ENCODE results near the gene CFAP20.
"Not testable (repeated sequence)": the region's sequence is repeated elsewhere in the genome, so short reads cannot be mapped to it uniquely, and the experiment has no call there.

CFAP20 gene

GRCh38 chr16:58099097-58099955 is 29.9 kb downstream of the CFAP20 start:
- FAIRE-seq (no peak), DNase-seq (ENCODE audit: insufficient read length, low spot score) (no peak)

DNA sequence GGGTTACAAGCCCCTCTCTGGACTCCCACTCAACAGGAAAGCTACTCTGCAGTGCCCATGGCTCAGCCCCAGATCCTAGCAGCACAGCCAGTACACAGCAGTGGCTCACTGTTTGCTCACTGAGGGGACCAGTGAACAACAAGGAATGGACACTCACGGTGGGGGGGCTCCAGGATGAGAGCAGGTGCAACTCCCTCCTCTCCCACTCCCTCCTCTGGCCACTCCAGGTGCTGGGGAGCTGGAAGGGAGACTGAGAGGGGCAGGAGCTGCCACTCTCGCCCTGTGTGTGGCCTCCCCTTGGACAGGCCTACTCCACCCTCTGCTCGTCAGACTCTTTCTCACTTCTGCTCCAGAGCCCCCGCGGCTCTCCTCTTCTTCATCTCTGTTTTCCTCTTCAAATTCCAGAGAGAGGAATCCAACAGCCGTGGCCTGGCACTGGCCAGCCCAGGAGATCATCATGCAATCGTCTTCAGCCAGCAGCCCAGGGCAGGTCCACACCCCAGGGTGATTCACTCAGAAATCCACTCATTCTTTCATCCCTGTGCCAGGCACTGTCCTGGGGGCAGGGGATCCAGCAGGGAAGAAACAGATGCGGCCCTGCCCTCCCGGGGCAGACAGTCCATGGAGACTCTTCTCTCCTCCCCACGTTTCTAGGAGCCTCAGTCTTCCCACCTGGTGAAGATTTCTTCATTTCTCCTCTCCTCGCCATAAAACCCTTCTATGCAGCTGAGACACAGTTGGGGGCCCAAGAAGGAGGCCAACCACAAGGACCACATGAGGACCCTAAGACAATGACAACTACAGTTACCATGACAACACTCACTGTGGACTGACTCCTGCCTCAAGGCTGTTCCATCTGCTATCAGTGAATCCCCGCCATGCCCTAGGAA is 30.7 kb downstream of the CFAP20 start:
- FAIRE-seq (peak; percentile 77), DNase-seq (ENCODE audit: insufficient read length, low spot score) (no peak)

DNA sequence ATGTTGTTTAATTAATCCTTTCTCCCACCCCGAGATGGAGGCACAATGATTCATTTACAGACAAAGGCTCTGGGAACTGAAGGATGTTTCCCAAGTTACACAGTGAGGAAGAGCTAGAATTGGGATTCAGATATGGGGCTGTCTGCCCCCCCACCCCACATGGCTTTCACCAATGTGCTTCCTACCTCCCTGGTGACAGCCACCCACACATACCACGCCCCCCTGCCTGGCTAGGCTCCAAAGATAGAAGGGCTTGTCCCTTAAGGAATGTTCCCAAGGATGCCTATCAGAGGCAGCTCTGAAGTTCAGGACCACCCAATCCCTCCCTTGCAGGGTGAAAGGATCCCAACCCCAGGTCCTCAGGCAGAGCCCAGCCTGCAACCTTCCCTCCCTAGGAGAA is 32.9 kb downstream of the CFAP20 start:
- FAIRE-seq (peak; percentile 59), DNase-seq (ENCODE audit: insufficient read length, low spot score) (no peak)

GRCh38 chr16:58095575-58095960 is 33.6 kb downstream of the CFAP20 start:
- FAIRE-seq; DNase-seq (ENCODE audit: insufficient read length, low spot score): not testable (repeated sequence)

DNA sequence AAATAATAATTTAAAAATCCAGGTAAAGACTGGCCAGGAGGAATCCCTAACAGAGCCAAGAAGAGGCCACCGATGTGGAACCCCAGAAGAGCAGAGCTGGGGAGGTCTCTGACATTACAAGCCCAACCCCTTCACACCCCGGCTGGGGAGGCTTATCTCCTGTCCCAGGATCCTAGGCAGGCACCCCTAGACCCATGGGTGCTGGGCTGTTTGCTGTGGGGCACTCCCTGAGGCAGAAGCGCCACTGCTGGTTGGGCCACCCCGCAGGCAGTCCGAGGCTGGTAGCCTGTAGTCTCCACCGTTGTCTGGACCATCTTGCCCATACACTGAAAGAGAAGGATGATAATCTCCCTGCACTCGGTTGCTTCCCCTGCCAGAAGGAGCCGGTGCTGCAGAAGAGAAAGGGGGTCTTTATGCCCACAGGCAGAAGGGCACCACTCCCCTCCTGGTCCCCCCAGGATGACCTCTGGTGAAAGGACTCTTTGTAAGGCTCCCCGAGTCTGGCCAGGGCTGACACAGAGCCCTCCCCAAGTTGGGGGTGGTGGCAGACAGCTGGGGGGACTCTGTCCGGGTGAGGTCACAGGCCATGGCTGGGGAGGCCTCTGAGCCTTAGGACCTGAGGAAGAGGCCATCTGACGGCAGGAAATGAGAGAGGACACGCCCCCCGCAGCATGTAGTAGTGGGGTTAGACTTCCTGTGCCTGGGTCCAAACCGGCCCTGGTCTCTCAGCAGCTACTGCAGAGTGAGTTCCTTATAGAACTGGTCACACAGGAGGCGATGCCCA is 34.2 kb downstream of the CFAP20 start:
- no peak for DNase-seq (ENCODE audit: insufficient read length, low spot score)
- FAIRE-seq: no peak

DNA sequence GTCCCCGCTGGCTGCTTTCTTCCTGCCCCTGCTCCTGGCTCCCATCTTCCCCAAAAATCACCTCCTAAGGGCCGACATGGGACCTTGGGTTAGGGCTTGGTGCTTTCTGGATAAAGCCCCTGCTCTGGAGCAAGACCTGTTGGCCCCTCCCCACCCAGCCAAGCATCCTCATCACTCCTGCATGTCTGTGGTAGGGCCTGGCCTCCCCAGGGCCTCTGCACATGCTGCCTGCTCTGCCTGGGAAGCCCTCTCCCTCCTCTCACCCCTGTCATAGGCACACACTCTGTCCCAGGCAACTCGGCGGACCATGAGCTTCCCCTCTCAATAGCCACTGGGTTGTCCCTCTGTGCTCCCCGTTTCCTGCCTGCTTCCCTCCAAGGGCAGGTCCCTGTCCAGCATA is 35.2 kb downstream of the CFAP20 start:
- peak; percentile 31 for FAIRE-seq
- DNase-seq (ENCODE audit: insufficient read length, low spot score): no peak

DNA sequence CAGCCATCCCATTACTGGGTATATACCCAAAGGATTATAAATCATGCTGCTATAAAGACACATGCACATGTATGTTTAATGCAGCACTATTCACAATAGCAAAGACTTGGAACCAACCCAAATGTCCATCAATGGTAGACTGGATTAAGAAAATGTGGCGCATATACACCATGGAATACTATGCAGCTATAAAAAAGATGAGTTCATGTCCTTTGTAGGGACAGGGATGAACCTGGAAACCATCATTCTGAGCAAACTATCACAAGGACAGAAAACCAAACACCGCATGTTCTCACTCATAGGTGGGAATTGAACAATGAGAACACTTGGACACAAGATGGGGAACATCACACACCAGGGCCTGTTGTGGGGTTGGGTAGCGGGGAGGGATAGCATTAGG is 38.8 kb downstream of the CFAP20 start:
- DNase-seq (ENCODE audit: insufficient read length, low spot score); FAIRE-seq: not testable (repeated sequence)

- FAIRE-seq: no peak
- no peak for DNase-seq (ENCODE audit: insufficient read length, low spot score)
Measured at GRCh38 chr16:58088091-58088490, 41.1 kb downstream of the CFAP20 start.

DNA sequence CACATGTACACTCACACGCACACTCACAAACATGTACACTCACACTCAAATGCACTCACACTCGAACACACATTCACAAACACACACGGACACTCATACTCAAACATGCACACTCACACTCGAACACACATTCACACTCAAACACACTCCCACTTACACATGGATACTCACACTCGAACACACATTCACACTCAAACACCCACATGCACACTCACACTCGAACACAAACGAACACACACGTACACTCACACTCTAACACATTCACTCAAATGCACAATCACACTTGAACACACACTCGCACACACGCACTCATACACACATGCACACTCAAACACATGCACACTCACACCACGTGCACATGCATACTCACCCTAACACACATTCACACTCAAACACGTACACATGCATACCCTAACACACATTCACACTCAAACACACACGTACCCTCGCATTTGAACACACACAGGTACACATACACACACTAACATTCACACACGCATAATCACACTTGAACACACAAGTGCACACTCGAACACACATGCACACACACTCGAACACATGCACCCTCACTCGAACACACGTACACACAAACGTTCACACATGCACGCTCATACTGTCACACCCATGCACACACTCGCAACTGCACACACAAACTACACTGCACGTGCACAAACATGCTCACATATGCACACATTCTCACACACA is 41.8 kb downstream of the CFAP20 start:
- DNase-seq (ENCODE audit: insufficient read length, low spot score): no peak
- peak; percentile 99 for FAIRE-seq

- FAIRE-seq: no peak
Measured at GRCh38 chr16:58086381-58087208, 42.6 kb downstream of the CFAP20 start.

DNA sequence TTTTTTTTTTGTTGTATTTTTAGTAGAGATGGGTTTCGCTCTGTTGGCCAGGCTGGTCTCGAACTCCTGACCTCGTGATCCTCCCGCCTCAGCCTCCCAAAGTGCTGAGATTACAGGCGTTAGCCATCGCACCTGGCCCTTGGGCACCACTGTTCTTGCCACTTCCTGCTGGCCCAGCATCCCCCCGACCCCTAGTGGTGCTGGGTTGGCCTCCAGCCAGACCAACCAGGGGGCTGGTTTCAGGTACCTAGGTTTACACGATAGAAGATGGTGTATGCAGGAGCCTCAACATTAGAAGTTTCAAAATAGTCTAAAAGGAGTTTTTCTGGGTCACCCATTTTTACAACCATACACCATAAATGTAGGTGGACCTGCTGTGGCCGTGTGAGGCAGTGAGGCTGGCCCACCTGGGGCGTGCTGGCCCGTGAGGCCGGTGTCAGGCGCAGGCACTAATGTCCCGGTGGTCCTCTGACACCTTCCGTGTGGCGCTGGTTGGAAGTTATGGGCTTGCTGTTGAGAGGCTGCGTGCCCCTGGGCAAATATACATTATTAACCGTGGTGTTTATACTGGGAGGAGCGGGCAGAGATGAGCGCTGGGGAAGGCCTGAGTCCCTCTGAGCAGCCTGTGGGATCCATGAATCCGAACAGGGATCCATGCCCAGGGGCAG is 43.5 kb downstream of the CFAP20 start:
- DNase-seq (ENCODE audit: insufficient read length, low spot score): no peak
- no peak for FAIRE-seq

More at GRCh38 chr16:58086381-58087208, 42.6 kb downstream of the CFAP20 start:
- no peak for DNase-seq (ENCODE audit: insufficient read length, low spot score)

- FAIRE-seq: no peak
- DNase-seq (ENCODE audit: insufficient read length, low spot score): no peak
Measured at GRCh38 chr16:58085171-58085570, 44.0 kb downstream of the CFAP20 start.

DNA sequence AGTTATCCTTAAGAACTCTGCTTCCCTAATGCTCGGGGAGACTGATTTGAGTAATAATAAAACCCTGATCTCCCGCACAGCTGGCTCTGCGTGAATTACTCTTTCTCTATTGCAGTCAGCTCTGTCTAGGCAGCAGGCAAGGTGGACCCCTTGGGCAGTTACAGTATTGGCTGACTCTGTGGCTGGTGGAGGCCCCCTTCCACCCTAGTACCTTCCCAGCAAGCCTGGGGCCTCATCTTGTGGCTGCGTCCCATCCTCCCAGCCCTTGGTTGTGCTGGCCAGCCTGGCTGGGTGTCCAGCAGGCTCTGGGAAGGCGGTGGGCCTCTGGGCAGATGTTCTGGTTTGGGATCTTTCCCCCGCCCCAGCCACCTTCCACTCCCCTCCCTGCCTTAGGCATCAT is 44.5 kb downstream of the CFAP20 start:
- DNase-seq (ENCODE audit: insufficient read length, low spot score) (no peak), FAIRE-seq (no peak)

GRCh38 chr16:58082381-58082780 is 46.8 kb downstream of the CFAP20 start:
- DNase-seq (ENCODE audit: insufficient read length, low spot score): no peak

GRCh38 chr16:58080657-58081056 is 48.5 kb downstream of the CFAP20 start:
- DNase-seq (ENCODE audit: insufficient read length, low spot score); FAIRE-seq: not testable (repeated sequence)

More at GRCh38 chr16:58082381-58082780, 46.8 kb downstream of the CFAP20 start:
- no peak for FAIRE-seq

- no peak for DNase-seq (ENCODE audit: insufficient read length, low spot score)
- no peak for FAIRE-seq
Measured at GRCh38 chr16:58077796-58078195, 51.4 kb downstream of the CFAP20 start.

- FAIRE-seq: no peak
- DNase-seq (ENCODE audit: insufficient read length, low spot score): no peak
Measured at GRCh38 chr16:58076514-58076913, 52.7 kb downstream of the CFAP20 start.

DNA sequence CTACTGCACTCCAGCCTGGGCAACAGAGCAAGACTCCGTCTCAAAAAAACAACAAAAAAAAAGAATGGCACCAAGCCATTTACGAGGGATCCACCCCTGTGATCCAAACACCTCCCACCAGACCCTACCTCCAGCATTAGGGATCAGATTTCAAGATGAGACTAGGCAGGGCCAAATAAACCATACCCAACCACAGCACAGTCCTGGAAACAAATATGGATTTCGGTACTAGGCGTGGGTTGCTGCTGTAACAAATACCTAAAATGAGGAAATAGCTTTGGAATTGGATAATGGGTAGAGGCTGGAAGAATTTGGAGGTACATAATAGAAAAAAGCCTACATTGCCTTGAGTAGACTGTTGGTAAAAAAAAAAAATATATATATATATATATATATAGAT is 54.5 kb downstream of the CFAP20 start:
- DNase-seq (ENCODE audit: insufficient read length, low spot score) (no peak), FAIRE-seq (no peak)

- not testable (repeated sequence) for FAIRE-seq; DNase-seq (ENCODE audit: insufficient read length, low spot score)
Measured at GRCh38 chr16:58073086-58073485, 56.1 kb downstream of the CFAP20 start.
